Astrocyte (in vitro differentiated cells and primary cell): ENCODE results near the gene GLB1L2. TPM values are rescaled to one million over a fixed set of nuclear protein-coding genes. Genes with fewer than 3 reads are reported as not detected.

Experiments
- DNase-seq: peaks from one replicate; pipeline ENCODE4 v3.0.0-alpha.2; 2010; ENCODE audit warnings: low read depth
- FAIRE-seq: peaks from 2 replicates; lab custom pipeline; 2011; peaks lifted over from hg19 to GRCh38; lab: Jason Lieb, UNC
- H2AFZ ChIP-seq: 2 replicates; pipeline ENCODE4 v1.6.0; 2012; ENCODE audit warnings: low read depth, low read length, inconsistent platforms
- H3K27ac ChIP-seq: 2 replicates; pipeline ENCODE4 v1.5.1; 2011; ENCODE audit warnings: low read depth, low read length, inconsistent platforms
- H3K27me3 ChIP-seq: 2 replicates; pipeline ENCODE4 v1.6.0; 2011; ENCODE audit warnings: low read length, inconsistent platforms; ENCODE audit not compliant: insufficient read depth
- H3K36me3 ChIP-seq: 2 replicates; pipeline ENCODE4 v1.5.1; 2011; ENCODE audit warnings: low read length, inconsistent platforms; ENCODE audit not compliant: insufficient read depth
- H3K4me1 ChIP-seq: 2 replicates; pipeline ENCODE4 v1.5.1; 2011; ENCODE audit warnings: low read length, inconsistent platforms; ENCODE audit not compliant: insufficient read depth
- H3K4me2 ChIP-seq: 2 replicates; pipeline ENCODE4 v1.6.0; 2012; ENCODE audit warnings: low read length, inconsistent platforms
- H3K4me3 ChIP-seq: 2 replicates; pipeline ENCODE4 v1.5.1; 2011; ENCODE audit warnings: low read depth, mild to moderate bottlenecking, low read length, inconsistent platforms; ENCODE audit not compliant: insufficient read depth
- H3K79me2 ChIP-seq: 2 replicates; pipeline ENCODE4 v1.6.0; 2012; ENCODE audit warnings: mild to moderate bottlenecking, low read length, inconsistent platforms; ENCODE audit not compliant: insufficient read depth
- H3K9ac ChIP-seq: 2 replicates; pipeline ENCODE4 v1.6.0; 2012; ENCODE audit warnings: mild to moderate bottlenecking, low read length, inconsistent platforms
- H3K9me3 ChIP-seq: 2 replicates; pipeline ENCODE4 v1.5.1; 2012; ENCODE audit warnings: low read depth, mild to moderate bottlenecking, low read length, inconsistent platforms; ENCODE audit not compliant: insufficient read depth
- H4K20me1 ChIP-seq: 2 replicates; pipeline ENCODE4 v1.6.0; 2012; ENCODE audit warnings: low read length, inconsistent platforms; ENCODE audit not compliant: insufficient read depth
- H3K27ac Mint-ChIP-seq: one replicate; pipeline ENCODE4 v1.8.0; 2021; ENCODE audit warnings: mild to moderate bottlenecking, mixed read lengths; ENCODE audit not compliant: unreplicated experiment
- H3K27me3 Mint-ChIP-seq: one replicate; pipeline ENCODE4 v1.8.0; 2021; ENCODE audit warnings: low read depth, mixed read lengths; ENCODE audit not compliant: unreplicated experiment
- H3K36me3 Mint-ChIP-seq: one replicate; pipeline ENCODE4 v1.8.0; 2021; ENCODE audit warnings: low read depth, mixed read lengths; ENCODE audit not compliant: unreplicated experiment
- H3K4me1 Mint-ChIP-seq: one replicate; pipeline ENCODE4 v1.8.0; 2021; ENCODE audit warnings: low read depth, mixed read lengths; ENCODE audit not compliant: unreplicated experiment
- H3K4me3 Mint-ChIP-seq: one replicate; pipeline ENCODE4 v1.8.0; 2021; ENCODE audit warnings: mild to moderate bottlenecking, moderate library complexity, mixed read lengths; ENCODE audit not compliant: unreplicated experiment
- H3K9me3 Mint-ChIP-seq: one replicate; pipeline ENCODE4 v1.8.0; 2021; ENCODE audit warnings: mild to moderate bottlenecking, mixed read lengths; ENCODE audit not compliant: unreplicated experiment
- EZH2 ChIP-seq: IDR thresholded peaks from 2 replicates; pipeline ENCODE4 v1.6.1; 2012; ENCODE audit warnings: mild to moderate bottlenecking, low read length, inconsistent platforms; ENCODE audit not compliant: insufficient read depth
- total RNA-seq: library from RNA; stranded (reverse); gene quantifications from 2 replicates; pipeline ENCODE4 v1.2.1, GENCODE V29; 2021
- TF ChIP-seq, protein P1 (sequence below): IDR thresholded peaks from 2 replicates; pipeline ENCODE4 v1.5.1; 2011; ENCODE audit warnings: low read depth, mild to moderate bottlenecking, inconsistent platforms, low read length, moderate library complexity; ENCODE audit not compliant: insufficient read depth

The GLB1L2 gene
- total RNA-seq, 1 donor from 2014 or later: 2.8 TPM

DNA sequence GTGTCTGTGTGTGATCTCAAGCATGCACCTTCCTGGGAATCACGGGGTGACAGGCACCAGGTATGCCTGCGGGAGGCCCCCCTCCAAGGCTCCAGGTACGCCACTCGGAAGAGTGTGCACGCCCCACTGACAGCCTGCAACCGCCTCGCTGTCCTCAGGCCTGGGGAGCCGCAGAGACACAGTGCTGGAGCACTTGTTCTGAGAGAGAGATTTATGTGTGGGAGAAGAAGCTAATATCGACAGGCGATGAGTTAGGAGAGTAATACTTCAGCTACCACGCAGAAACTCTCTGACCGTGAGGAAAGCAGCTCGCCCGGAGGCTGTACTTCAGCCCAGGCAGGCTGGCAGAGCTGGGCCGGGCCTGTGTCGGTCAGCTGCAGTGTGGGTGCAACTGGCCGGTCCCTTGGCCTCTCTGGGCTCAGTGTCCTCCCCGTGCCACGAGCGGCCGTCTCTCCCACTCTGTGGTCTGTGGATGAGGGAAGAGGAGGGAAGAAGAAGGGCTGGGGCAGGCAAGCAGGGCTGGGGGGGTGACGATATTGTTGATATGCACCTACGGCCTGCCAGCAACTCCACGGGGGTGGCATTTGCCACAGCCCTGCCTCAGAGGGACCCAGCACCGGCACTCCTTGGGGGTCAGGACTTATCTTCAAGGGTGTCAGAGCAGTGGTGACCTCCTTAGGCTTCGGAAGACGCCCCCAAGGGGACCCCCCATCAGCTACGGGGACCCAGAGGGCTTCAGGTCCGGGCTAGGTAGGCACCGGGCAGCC lies 73.0 kb downstream of the GLB1L2 start:
- Histone ChIP-seq H4K20me1 (no peaks in the 10 kb centered on the region), H3K4me1 (no peaks in the 10 kb centered on the region), H3K27ac (no peak overlapping the region), H2AFZ (no peak overlapping the region), H3K9me3 (no peaks in the 10 kb centered on the region), H3K79me2 (no peaks in the 10 kb centered on the region), H3K36me3 (no peaks in the 10 kb centered on the region), H3K4me2 (no peak overlapping the region), H3K27me3 (no peaks in the 10 kb centered on the region), H3K9ac (no peak overlapping the region), H3K4me3 (no peak overlapping the region)
- Mint-ChIP-seq H3K4me3 (no peak overlapping the region), H3K27me3 (peaks cover 26% of the 10 kb centered on the region), H3K4me1 (peaks cover 6% of the 10 kb centered on the region), H3K9me3 (peaks cover 4% of the 10 kb centered on the region), H3K36me3 (peaks cover 3% of the 10 kb centered on the region), H3K27ac (no peak overlapping the region)
- TF ChIP-seq, protein P1, sequence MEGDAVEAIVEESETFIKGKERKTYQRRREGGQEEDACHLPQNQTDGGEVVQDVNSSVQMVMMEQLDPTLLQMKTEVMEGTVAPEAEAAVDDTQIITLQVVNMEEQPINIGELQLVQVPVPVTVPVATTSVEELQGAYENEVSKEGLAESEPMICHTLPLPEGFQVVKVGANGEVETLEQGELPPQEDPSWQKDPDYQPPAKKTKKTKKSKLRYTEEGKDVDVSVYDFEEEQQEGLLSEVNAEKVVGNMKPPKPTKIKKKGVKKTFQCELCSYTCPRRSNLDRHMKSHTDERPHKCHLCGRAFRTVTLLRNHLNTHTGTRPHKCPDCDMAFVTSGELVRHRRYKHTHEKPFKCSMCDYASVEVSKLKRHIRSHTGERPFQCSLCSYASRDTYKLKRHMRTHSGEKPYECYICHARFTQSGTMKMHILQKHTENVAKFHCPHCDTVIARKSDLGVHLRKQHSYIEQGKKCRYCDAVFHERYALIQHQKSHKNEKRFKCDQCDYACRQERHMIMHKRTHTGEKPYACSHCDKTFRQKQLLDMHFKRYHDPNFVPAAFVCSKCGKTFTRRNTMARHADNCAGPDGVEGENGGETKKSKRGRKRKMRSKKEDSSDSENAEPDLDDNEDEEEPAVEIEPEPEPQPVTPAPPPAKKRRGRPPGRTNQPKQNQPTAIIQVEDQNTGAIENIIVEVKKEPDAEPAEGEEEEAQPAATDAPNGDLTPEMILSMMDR: no peak
- no peak for TF ChIP-seq EZH2
- FAIRE-seq (no peak), DNase-seq (no peak)

DNA sequence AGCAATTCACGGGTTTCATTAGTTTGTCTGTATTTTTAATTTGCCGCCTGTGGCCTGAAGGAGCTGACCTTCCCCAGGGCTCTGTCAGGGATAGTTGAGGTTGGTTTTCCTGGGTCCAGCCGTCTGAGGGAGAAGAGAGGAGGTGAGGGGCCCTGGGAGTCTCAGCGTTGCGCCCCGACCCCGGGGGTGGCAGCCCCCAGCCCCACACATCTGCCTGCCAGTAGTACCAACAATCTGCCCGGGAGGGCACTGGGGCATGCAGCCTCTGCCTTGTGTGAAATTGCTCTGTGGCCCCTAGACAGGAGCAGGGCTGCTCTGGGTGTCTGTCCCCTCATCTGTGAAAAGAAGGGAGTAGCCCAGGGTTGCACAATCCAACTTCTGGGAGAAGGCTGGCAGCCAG lies 73.6 kb downstream of the GLB1L2 start:
- H3K4me2 ChIP-seq: no peak overlapping the region
- Mint-ChIP-seq H3K36me3 (peaks cover 3% of the 10 kb centered on the region), H3K27me3 (peaks cover 30% of the 10 kb centered on the region), H3K4me1 (peaks cover 6% of the 10 kb centered on the region), H3K27ac (no peak overlapping the region), H3K9me3 (peaks cover 4% of the 10 kb centered on the region), H3K4me3 (no peak overlapping the region)
- H3K9me3 ChIP-seq: no peaks in the 10 kb centered on the region
- no peak overlapping the region for H3K27ac ChIP-seq
- no peak for FAIRE-seq
- H4K20me1 ChIP-seq: peaks cover 2% of the 10 kb centered on the region
- no peaks in the 10 kb centered on the region for H3K79me2 ChIP-seq
- no peak overlapping the region for H2AFZ ChIP-seq
- no peak overlapping the region for H3K4me3 ChIP-seq
- no peaks in the 10 kb centered on the region for H3K36me3 ChIP-seq
- TF ChIP-seq EZH2: no peak
- TF ChIP-seq, protein P1: no peak
- DNase-seq: no peak
- no peaks in the 10 kb centered on the region for H3K4me1 ChIP-seq
- H3K9ac ChIP-seq: no peak overlapping the region
- peaks cover 6% of the 10 kb centered on the region for H3K27me3 ChIP-seq

DNA sequence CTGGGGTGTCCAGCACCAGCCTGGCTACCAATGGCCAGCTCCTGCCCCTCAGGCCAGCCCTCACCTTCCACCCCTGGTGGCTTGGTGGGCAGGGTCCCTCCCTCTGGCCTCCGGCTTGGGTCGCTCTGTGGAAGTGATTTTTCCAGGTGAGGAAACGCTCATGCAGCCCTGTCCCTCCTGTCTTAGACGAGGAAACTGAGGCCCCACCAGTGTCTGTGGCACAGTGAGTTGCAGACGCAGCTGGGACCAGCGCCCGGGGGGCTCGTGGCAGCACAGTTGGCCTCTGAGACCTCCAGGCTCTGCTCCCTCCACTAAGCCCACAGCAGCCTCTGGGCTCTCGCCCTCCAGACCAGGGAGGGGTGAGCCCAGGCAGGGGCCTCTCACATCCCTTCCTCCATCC lies 74.1 kb downstream of the GLB1L2 start:
- no peak overlapping the region for H3K4me3 Mint-ChIP-seq

More for the DNA sequence above, 74.1 kb downstream of the GLB1L2 start:
- no peaks in the 10 kb centered on the region for H3K36me3 ChIP-seq
- no peak overlapping the region for H3K4me2 ChIP-seq
- no peaks in the 10 kb centered on the region for H3K9me3 ChIP-seq
- Mint-ChIP-seq H3K4me1 (peaks cover 3% of the 10 kb centered on the region), H3K36me3 (peaks cover 3% of the 10 kb centered on the region), H3K27me3 (peaks cover 32% of the 10 kb centered on the region), H3K27ac (no peak overlapping the region), H3K9me3 (peaks cover 4% of the 10 kb centered on the region)
- no peak overlapping the region for H2AFZ ChIP-seq
- H3K27ac ChIP-seq: no peak overlapping the region
- no peak for FAIRE-seq
- H3K27me3 ChIP-seq: peaks cover 10% of the 10 kb centered on the region
- DNase-seq: no peak
- H3K4me1 ChIP-seq: no peaks in the 10 kb centered on the region
- H3K79me2 ChIP-seq: no peaks in the 10 kb centered on the region
- no peak overlapping the region for H3K9ac ChIP-seq
- no peak overlapping the region for H3K4me3 ChIP-seq
- TF ChIP-seq, protein P1: no peak
- TF ChIP-seq EZH2: no peak
- H4K20me1 ChIP-seq: peaks cover 6% of the 10 kb centered on the region
